ENCODE measurements around the gene BLACAT1. TPM values are rescaled to one million over a fixed set of nuclear protein-coding genes. Genes with fewer than 3 reads are reported as not detected.

The BLACAT1 gene
- total and polyA plus RNA-seq, 9 of the 15 experiments (the other 6 are each of a cell fraction or from before 2014, with no cell fraction given) = 0.10 to 5.9 (median 0.73) TPM

GRCh38 chr1:205496661-205497060 lies 40.8 kb upstream of the BLACAT1 start:
- CTCF ChIA-PET (ENCODE audit: low intra/inter-chr PET ratio) = no interaction called here
- Histone ChIP-seq H3K79me2 (ENCODE audit: control insufficient read depth, insufficient read depth, low read length) (no peaks in the 10 kb centered on the region), H3K36me3 (ENCODE audit: control insufficient read depth, insufficient read depth, low read length) (no peaks in the 10 kb centered on the region), H3K9me1 (ENCODE audit: control insufficient read depth, insufficient read depth, low read length) (no peaks in the 10 kb centered on the region), H4K20me1 (replicated peaks; ENCODE audit: control insufficient read depth, insufficient read depth, low read length) (0 out of 2 replicates have a peak, but pooled peaks cover 8% of the 10 kb centered on the region), H3K4me3 (no peak overlapping the region), H3K4me2 (ENCODE audit: insufficient read depth, low read length) (no peak overlapping the region), H2AFZ (ENCODE audit: low read depth, low read length) (no peak overlapping the region), H3K9ac (ENCODE audit: insufficient read depth in 1 of 2, low read depth in 2 of 2, low read length in 2 of 2) (no peak overlapping the region), H3K27me3 (ENCODE audit: control insufficient read depth in 2 of 2, insufficient read depth in 2 of 2, low read length in 2 of 2) (peaks cover 23 to 69% of the 10 kb centered on the region in 2 experiments; a peak in 4 of 5 replicates), H3K27ac (ENCODE audit: extremely low read depth, low read depth, low read length) (no peak overlapping the region), H3K4me1 (replicated peaks in 1 of 2; ENCODE audit: control insufficient read depth in 2 of 2, insufficient read depth in 2 of 2, low read length in 2 of 2) (peaks cover 4 to 11% of the 10 kb centered on the region in 2 experiments; a peak in 3 of 5 replicates), H3K9me3 (replicated peaks; ENCODE audit: control insufficient read depth, insufficient read depth, low read depth, low read length) (no peaks in the 10 kb centered on the region)
- intact Hi-C loops (cut with micrococcal nuclease) (no loop called here), in situ Hi-C loops (cut with MboI) (no loop called here)
- no peak for FAIRE-seq
- DNase-seq (ENCODE audit: extremely low read depth in 1 of 4, low spot score in 3 of 4) = no peak
- no peak for ATAC-seq
- POLR2A ChIA-PET = no interaction called here
- BruUV-seq (replicated peaks) = no TSS peak
- 0% methylated on average over 1 of the region's 1 CpG for WGBS (ENCODE audit: insufficient coverage, low coverage, missing lambda C conversion rate)
- TF ChIP-seq, protein P1, sequence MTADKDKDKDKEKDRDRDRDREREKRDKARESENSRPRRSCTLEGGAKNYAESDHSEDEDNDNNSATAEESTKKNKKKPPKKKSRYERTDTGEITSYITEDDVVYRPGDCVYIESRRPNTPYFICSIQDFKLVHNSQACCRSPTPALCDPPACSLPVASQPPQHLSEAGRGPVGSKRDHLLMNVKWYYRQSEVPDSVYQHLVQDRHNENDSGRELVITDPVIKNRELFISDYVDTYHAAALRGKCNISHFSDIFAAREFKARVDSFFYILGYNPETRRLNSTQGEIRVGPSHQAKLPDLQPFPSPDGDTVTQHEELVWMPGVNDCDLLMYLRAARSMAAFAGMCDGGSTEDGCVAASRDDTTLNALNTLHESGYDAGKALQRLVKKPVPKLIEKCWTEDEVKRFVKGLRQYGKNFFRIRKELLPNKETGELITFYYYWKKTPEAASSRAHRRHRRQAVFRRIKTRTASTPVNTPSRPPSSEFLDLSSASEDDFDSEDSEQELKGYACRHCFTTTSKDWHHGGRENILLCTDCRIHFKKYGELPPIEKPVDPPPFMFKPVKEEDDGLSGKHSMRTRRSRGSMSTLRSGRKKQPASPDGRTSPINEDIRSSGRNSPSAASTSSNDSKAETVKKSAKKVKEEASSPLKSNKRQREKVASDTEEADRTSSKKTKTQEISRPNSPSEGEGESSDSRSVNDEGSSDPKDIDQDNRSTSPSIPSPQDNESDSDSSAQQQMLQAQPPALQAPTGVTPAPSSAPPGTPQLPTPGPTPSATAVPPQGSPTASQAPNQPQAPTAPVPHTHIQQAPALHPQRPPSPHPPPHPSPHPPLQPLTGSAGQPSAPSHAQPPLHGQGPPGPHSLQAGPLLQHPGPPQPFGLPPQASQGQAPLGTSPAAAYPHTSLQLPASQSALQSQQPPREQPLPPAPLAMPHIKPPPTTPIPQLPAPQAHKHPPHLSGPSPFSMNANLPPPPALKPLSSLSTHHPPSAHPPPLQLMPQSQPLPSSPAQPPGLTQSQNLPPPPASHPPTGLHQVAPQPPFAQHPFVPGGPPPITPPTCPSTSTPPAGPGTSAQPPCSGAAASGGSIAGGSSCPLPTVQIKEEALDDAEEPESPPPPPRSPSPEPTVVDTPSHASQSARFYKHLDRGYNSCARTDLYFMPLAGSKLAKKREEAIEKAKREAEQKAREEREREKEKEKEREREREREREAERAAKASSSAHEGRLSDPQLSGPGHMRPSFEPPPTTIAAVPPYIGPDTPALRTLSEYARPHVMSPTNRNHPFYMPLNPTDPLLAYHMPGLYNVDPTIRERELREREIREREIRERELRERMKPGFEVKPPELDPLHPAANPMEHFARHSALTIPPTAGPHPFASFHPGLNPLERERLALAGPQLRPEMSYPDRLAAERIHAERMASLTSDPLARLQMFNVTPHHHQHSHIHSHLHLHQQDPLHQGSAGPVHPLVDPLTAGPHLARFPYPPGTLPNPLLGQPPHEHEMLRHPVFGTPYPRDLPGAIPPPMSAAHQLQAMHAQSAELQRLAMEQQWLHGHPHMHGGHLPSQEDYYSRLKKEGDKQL (CRISPR knock-in tag; IDR thresholded peaks at IDR 0.05; ENCODE audit: borderline replicate concordance) = no peak
- no peak for TF ChIP-seq DLX4 (CRISPR knock-in tag; IDR thresholded peaks at IDR 0.05)
- no peak for TF ChIP-seq ELF1 (tag; IDR thresholded peaks at IDR 0.05)
- no peak for TF ChIP-seq GATAD2B (IDR thresholded peaks at IDR 0.05; ENCODE audit: borderline replicate concordance)
- TF ChIP-seq SMARCB1 (IDR thresholded peaks at IDR 0.05; ENCODE audit: insufficient read length, low read depth) = no peak
- TF ChIP-seq ZNF347 (CRISPR knock-in tag; IDR thresholded peaks at IDR 0.05; ENCODE audit: low read depth) = no peak
- no peak for TF ChIP-seq IFI16 (CRISPR knock-in tag; IDR thresholded peaks at IDR 0.05)
- TF ChIP-seq ZNF449 (CRISPR knock-in tag; IDR thresholded peaks at IDR 0.05) = no peak
- no peak for TF ChIP-seq SRF (CRISPR knock-in tag; IDR thresholded peaks at IDR 0.05)
- TF ChIP-seq ZNF561 (CRISPR knock-in tag; conservative IDR thresholded peaks at IDR 0.05) = no peak
- no peak for TF ChIP-seq TFAM (CRISPR knock-in tag; conservative IDR thresholded peaks at IDR 0.05)
- TF ChIP-seq ZNF174 (CRISPR knock-in tag; IDR thresholded peaks at IDR 0.05) = no peak
